Measurements from ENCODE around the gene AP3B1. TPM values are rescaled to one million over a fixed set of nuclear protein-coding genes. Genes with fewer than 3 reads are reported as not detected.

AP3B1 gene
- total RNA-seq, 1 experiment from 2014 or later = 56.9 TPM

GRCh38 chr5:78003919-78004318, 290.6 kb downstream of the AP3B1 start:
- Histone ChIP-seq H3K4me3 (no peak overlapping the region), H3K9me3 (replicated peaks) (no peaks in the 10 kb centered on the region), H3K27me3 (replicated peaks) (no peaks in the 10 kb centered on the region), H3K4me1 (replicated peaks) (peaks cover 7% of the 10 kb centered on the region; the same call in 1 of the 2 replicates), H3K36me3 (no peaks in the 10 kb centered on the region; the same call in 1 of the 2 replicates), H3K27ac (no peak overlapping the region)
- no peak for DNase-seq (ENCODE audit: low read depth in 1 of 2, low spot score in 2 of 2)

- no peak for DNase-seq (ENCODE audit: low read depth in 1 of 2, low spot score in 2 of 2)
Measured at GRCh38 chr5:78003450-78003849, 291.0 kb downstream of the AP3B1 start.

GRCh38 chr5:78002690-78003089, 291.8 kb downstream of the AP3B1 start:
- no peak overlapping the region for H3K4me3 ChIP-seq
- no peaks in the 10 kb centered on the region; the same call in 1 of the 2 replicates for H3K36me3 ChIP-seq
- no peak overlapping the region for H3K27ac ChIP-seq
- H3K9me3 ChIP-seq (replicated peaks) = no peaks in the 10 kb centered on the region
- no peaks in the 10 kb centered on the region for H3K27me3 ChIP-seq (replicated peaks)
- H3K4me1 ChIP-seq (replicated peaks) = peaks cover 7% of the 10 kb centered on the region; the same call in 1 of the 2 replicates
- DNase-seq (ENCODE audit: low read depth in 1 of 2, low spot score in 2 of 2) = no peak

More at GRCh38 chr5:78003450-78003849, 291.0 kb downstream of the AP3B1 start:
- Histone ChIP-seq H3K4me3 (no peak overlapping the region), H3K27ac (no peak overlapping the region), H3K9me3 (replicated peaks) (no peaks in the 10 kb centered on the region), H3K27me3 (replicated peaks) (no peaks in the 10 kb centered on the region), H3K4me1 (replicated peaks) (peaks cover 7% of the 10 kb centered on the region; the same call in 1 of the 2 replicates), H3K36me3 (no peaks in the 10 kb centered on the region; the same call in 1 of the 2 replicates)

- Histone ChIP-seq H3K36me3 (no peaks in the 10 kb centered on the region; the same call in 1 of the 2 replicates), H3K27me3 (replicated peaks) (no peaks in the 10 kb centered on the region), H3K9me3 (replicated peaks) (no peaks in the 10 kb centered on the region), H3K4me1 (replicated peaks) (peaks cover 7% of the 10 kb centered on the region; the same call in 1 of the 2 replicates), H3K4me3 (no peak overlapping the region), H3K27ac (no peak overlapping the region)
- no peak for DNase-seq (ENCODE audit: low read depth in 1 of 2, low spot score in 2 of 2)
Measured at GRCh38 chr5:78001197-78001596, 293.3 kb downstream of the AP3B1 start.

GRCh38 chr5:78000191-78000590, 294.3 kb downstream of the AP3B1 start:
- DNase-seq (ENCODE audit: low read depth in 1 of 2, low spot score in 2 of 2) = no peak
- H3K27ac ChIP-seq = no peak overlapping the region
- H3K4me1 ChIP-seq (replicated peaks) = peaks cover 5% of the 10 kb centered on the region; the same call in 1 of the 2 replicates
- H3K9me3 ChIP-seq (replicated peaks) = no peaks in the 10 kb centered on the region
- no peaks in the 10 kb centered on the region for H3K27me3 ChIP-seq (replicated peaks)
- H3K4me3 ChIP-seq = no peak overlapping the region
- no peaks in the 10 kb centered on the region; the same call in 1 of the 2 replicates for H3K36me3 ChIP-seq

- no peaks in the 10 kb centered on the region; the same call in 1 of the 2 replicates for H3K36me3 ChIP-seq
- H3K4me3 ChIP-seq = no peak overlapping the region
- no peak for DNase-seq (ENCODE audit: low read depth in 1 of 2, low spot score in 2 of 2)
- no peak overlapping the region for H3K27ac ChIP-seq
- no peaks in the 10 kb centered on the region for H3K4me1 ChIP-seq (replicated peaks)
- no peaks in the 10 kb centered on the region for H3K27me3 ChIP-seq (replicated peaks)
- H3K9me3 ChIP-seq (replicated peaks) = no peaks in the 10 kb centered on the region
Measured at GRCh38 chr5:77999399-77999798, 295.1 kb downstream of the AP3B1 start.

- H3K27ac ChIP-seq = no peak overlapping the region
- H3K9me3 ChIP-seq (replicated peaks) = no peaks in the 10 kb centered on the region
- H3K27me3 ChIP-seq (replicated peaks) = no peaks in the 10 kb centered on the region
- H3K4me3 ChIP-seq = no peak overlapping the region
- no peak for DNase-seq (ENCODE audit: low read depth in 1 of 2, low spot score in 2 of 2)
- no peaks in the 10 kb centered on the region for H3K36me3 ChIP-seq
- no peaks in the 10 kb centered on the region for H3K4me1 ChIP-seq (replicated peaks)
Measured at GRCh38 chr5:77996943-77997342, 297.6 kb downstream of the AP3B1 start.

- Histone ChIP-seq H3K36me3 (no peaks in the 10 kb centered on the region), H3K4me1 (replicated peaks) (no peaks in the 10 kb centered on the region), H3K9me3 (replicated peaks) (no peaks in the 10 kb centered on the region), H3K4me3 (no peak overlapping the region), H3K27me3 (replicated peaks) (no peaks in the 10 kb centered on the region), H3K27ac (no peak overlapping the region)
- DNase-seq (ENCODE audit: low read depth in 1 of 2, low spot score in 2 of 2) = no peak
Measured at GRCh38 chr5:77995793-77996409, 298.6 kb downstream of the AP3B1 start.

GRCh38 chr5:77994943-77995342, 299.6 kb downstream of the AP3B1 start:
- Histone ChIP-seq H3K27me3 (replicated peaks) (no peaks in the 10 kb centered on the region), H3K4me1 (replicated peaks) (no peaks in the 10 kb centered on the region), H3K27ac (no peak overlapping the region), H3K9me3 (replicated peaks) (no peaks in the 10 kb centered on the region), H3K36me3 (no peaks in the 10 kb centered on the region), H3K4me3 (no peak overlapping the region)
- no peak for DNase-seq (ENCODE audit: low read depth in 1 of 2, low spot score in 2 of 2)

- no peak overlapping the region for H3K4me3 ChIP-seq
- H3K4me1 ChIP-seq (replicated peaks) = no peaks in the 10 kb centered on the region
- H3K9me3 ChIP-seq (replicated peaks) = no peaks in the 10 kb centered on the region
- no peaks in the 10 kb centered on the region for H3K27me3 ChIP-seq (replicated peaks)
- DNase-seq (ENCODE audit: low read depth in 1 of 2, low spot score in 2 of 2) = no peak
- no peaks in the 10 kb centered on the region for H3K36me3 ChIP-seq
- H3K27ac ChIP-seq = no peak overlapping the region
Measured at GRCh38 chr5:77993855-77994318, 300.6 kb downstream of the AP3B1 start.

- Histone ChIP-seq H3K4me1 (replicated peaks) (no peaks in the 10 kb centered on the region), H3K36me3 (no peaks in the 10 kb centered on the region), H3K9me3 (replicated peaks) (no peaks in the 10 kb centered on the region), H3K27me3 (replicated peaks) (no peaks in the 10 kb centered on the region), H3K27ac (no peak overlapping the region), H3K4me3 (no peak overlapping the region)
- no peak for DNase-seq (ENCODE audit: low read depth in 1 of 2, low spot score in 2 of 2)
Measured at GRCh38 chr5:77993141-77993854, 301.2 kb downstream of the AP3B1 start.

- Histone ChIP-seq H3K27me3 (replicated peaks) (no peaks in the 10 kb centered on the region), H3K4me3 (no peak overlapping the region), H3K9me3 (replicated peaks) (no peaks in the 10 kb centered on the region), H3K4me1 (replicated peaks) (no peaks in the 10 kb centered on the region), H3K27ac (no peak overlapping the region), H3K36me3 (no peaks in the 10 kb centered on the region)
- DNase-seq (ENCODE audit: low read depth in 1 of 2, low spot score in 2 of 2) = no peak
Measured at GRCh38 chr5:77991084-77991483, 303.4 kb downstream of the AP3B1 start.

- no peaks in the 10 kb centered on the region for H3K9me3 ChIP-seq (replicated peaks)
- DNase-seq (ENCODE audit: low read depth in 1 of 2, low spot score in 2 of 2) = no peak
- no peak overlapping the region for H3K4me3 ChIP-seq
- H3K27me3 ChIP-seq (replicated peaks) = no peaks in the 10 kb centered on the region
- H3K36me3 ChIP-seq = no peaks in the 10 kb centered on the region
- no peaks in the 10 kb centered on the region for H3K4me1 ChIP-seq (replicated peaks)
- no peak overlapping the region for H3K27ac ChIP-seq
Measured at GRCh38 chr5:77990020-77990419, 304.5 kb downstream of the AP3B1 start.

GRCh38 chr5:77987988-77988387, 306.5 kb downstream of the AP3B1 start:
- Histone ChIP-seq H3K27ac (no peak overlapping the region), H3K27me3 (replicated peaks) (no peaks in the 10 kb centered on the region; the same call in 1 of the 2 replicates), H3K36me3 (no peaks in the 10 kb centered on the region), H3K4me3 (no peak overlapping the region), H3K4me1 (replicated peaks) (no peaks in the 10 kb centered on the region; the same call in 1 of the 2 replicates), H3K9me3 (replicated peaks) (no peaks in the 10 kb centered on the region)
- no peak for DNase-seq (ENCODE audit: low read depth in 1 of 2, low spot score in 2 of 2)

Data from SJSA1 (cell line).